ENCODE data around the gene SCARF2. TPM values are rescaled to one million over a fixed set of nuclear protein-coding genes. Genes with fewer than 3 reads are reported as not detected.

SCARF2 gene, protein sequence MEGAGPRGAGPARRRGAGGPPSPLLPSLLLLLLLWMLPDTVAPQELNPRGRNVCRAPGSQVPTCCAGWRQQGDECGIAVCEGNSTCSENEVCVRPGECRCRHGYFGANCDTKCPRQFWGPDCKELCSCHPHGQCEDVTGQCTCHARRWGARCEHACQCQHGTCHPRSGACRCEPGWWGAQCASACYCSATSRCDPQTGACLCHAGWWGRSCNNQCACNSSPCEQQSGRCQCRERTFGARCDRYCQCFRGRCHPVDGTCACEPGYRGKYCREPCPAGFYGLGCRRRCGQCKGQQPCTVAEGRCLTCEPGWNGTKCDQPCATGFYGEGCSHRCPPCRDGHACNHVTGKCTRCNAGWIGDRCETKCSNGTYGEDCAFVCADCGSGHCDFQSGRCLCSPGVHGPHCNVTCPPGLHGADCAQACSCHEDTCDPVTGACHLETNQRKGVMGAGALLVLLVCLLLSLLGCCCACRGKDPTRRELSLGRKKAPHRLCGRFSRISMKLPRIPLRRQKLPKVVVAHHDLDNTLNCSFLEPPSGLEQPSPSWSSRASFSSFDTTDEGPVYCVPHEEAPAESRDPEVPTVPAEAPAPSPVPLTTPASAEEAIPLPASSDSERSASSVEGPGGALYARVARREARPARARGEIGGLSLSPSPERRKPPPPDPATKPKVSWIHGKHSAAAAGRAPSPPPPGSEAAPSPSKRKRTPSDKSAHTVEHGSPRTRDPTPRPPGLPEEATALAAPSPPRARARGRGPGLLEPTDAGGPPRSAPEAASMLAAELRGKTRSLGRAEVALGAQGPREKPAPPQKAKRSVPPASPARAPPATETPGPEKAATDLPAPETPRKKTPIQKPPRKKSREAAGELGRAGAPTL
- total RNA-seq, result 13.8 and 20.9 TPM in 2 replicates

DNA sequence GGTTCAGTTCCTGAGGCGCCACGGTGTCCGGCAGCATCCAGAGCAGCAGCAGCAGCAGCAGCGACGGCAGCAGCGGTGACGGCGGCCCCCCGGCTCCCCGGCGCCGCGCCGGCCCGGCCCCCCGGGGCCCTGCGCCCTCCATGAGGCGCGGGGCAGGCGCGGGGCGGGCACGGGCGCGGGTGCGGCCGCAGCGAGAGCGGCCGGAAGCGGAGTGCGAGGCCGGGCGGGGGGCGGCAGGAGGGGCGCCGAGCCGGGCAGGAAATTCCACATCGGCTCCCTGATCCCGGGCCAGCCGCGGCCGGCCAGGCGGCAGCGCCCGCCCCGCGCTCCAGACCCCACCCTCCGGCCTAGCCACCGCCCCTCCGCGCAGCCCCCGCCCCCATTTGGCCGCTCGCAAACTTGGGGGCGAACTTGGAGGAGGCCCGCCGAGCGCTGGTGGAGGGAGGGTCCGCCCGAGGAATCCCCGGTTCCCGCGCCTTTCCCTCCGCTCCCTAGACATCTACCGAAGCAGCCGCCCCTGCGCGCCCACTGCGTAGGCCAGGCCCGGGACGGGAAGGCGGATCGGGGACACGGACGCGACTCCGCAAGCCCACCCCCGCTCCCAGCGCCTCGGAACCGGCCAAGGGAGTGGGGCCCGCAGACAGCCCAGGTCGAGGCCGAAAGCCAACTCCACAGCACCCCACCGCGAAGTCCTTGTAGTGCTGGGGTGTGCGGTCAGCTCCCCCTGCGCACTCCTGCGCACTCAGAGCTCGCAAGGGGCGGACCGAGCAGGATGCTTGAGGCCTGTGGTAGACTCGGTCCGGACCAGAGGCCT lies at the start of gene SCARF2:
Gene SCARF2 (minus strand): TSS at position 213 of the 814 bp plus-strand sequence. CDS start 71 bp downstream, at position 142.

DNA sequence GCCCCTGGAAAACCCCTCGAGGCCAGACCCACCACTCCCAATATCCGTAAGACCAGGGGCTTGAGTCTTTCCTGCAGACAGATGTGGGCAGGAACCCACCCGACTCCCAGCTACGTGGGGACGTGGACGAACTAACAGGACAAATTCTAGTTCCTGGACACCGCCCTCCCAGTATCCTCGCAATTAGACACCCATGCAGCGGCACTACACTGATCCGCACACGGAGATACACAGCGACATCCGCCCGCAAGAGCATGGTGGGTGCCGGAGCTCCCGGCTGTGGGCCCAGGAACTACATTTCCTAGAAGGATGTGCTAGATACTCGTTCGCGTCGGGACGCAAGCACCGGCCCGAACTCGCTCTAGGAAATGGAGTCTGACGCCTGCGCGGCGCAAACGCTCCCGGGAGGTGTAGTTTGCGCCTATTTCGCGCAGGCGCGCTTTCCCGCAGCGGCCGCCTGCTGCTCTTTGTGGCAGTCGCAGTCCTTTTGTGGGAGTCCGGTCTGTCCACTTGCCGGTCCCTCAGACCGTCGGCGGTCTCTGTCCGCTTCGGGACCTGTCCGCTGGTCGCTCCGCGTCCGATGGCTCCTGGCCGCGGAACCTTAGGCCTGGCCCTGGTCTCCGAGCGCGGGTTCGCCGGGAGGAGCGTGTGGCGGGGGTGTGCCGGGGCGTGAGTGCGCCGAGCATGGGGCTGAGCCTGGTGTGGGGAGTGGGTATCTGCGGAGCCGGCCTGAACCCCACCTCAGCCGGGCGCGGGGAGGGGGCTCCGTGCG lies 43.7 kb downstream of the SCARF2 start, which contains the start of gene ZNF74:
Gene ZNF74 (plus strand): TSS at position 447 of the 772 bp plus-strand sequence. CDS start 478 bp downstream, outside the sequence.

Small RNA genes within 50 kb of the gene (small RNA-seq; reads per million reads assigned to genes)
- gene RF00019 (not detected), gene RN7SL812P (not detected), gene RNU6-225P (not detected), gene RNY1P9 (not detected)

Other genes with a start within 250 kb of the SCARF2 start
- 0.27 and 1.1 TPM in 2 replicates for gene RTN4R, start 169.5 kb downstream of the SCARF2 start, total RNA-seq
- 33.4 and 34.7 TPM in 2 replicates for gene DGCR6L, start 117.8 kb downstream of the SCARF2 start, total RNA-seq
- gene ZNF74, start 43.7 kb downstream of the SCARF2 start, total RNA-seq, result 8.8 and 11.3 TPM in 2 replicates
- gene KLHL22, start 58.0 kb upstream of the SCARF2 start, total RNA-seq, result 10.5 and 20.2 TPM in 2 replicates
- gene MED15, start 69.8 kb upstream of the SCARF2 start, total RNA-seq, result 40.7 and 60.5 TPM in 2 replicates